Heart left ventricle (tissue), 16 donors: ENCODE data around the gene PMEL. TPM values are rescaled to one million over a fixed set of nuclear protein-coding genes. Genes with fewer than 3 reads are reported as not detected.

Source experiments
- ATAC-seq, 4 donors: fragments of 200-7000 bp; cut with Tn5 transposase; one replicate each; pipeline ENCODE4 v1.9.1; 2020 to 2022; ENCODE audit warnings: moderate library complexity in 4 of 4, mild to moderate bottlenecking in 3 of 4, moderate number of reproducible peaks in 1 of 4
- DNase-seq, 5 donors: peaks; one replicate each; pipeline ENCODE4 v3.0.0-alpha.2; 2020
- H3K27ac ChIP-seq, 12 donors: fragments of 200-600 bp; sonication (generic) in 4 of 12; one replicate each; pipeline versions ENCODE4 v1.5.0 to v1.8.0; 2016 to 2022; ENCODE audit warnings: mild to moderate bottlenecking in 2 of 12
- H3K27me3 ChIP-seq, 9 donors: fragments of 200-600 bp; sonication (generic) in 2 of 9; one replicate each; pipeline versions ENCODE4 v1.5.1 to v1.8.0; 2016 to 2022; ENCODE audit warnings: mild to moderate bottlenecking in 3 of 9
- H3K36me3 ChIP-seq, 9 donors: fragments of 200-600 bp; sonication (generic) in 2 of 9; one replicate each; pipeline versions ENCODE4 v1.5.0 to v1.8.0; 2018 to 2022; ENCODE audit warnings: mild to moderate bottlenecking in 2 of 9
- H3K4me1 ChIP-seq, 12 donors: fragments of 200-600 bp; sonication (generic) in 4 of 12; one replicate each; pipeline versions ENCODE4 v1.5.0 to v1.8.0; 2016 to 2022; ENCODE audit warnings: mild to moderate bottlenecking in 3 of 12
- H3K4me3 ChIP-seq, 12 donors: fragments of 200-600 bp; sonication (generic) in 4 of 12; one replicate each; pipeline versions ENCODE4 v1.5.0 to v1.8.0; 2017 to 2022; ENCODE audit warnings: mild to moderate bottlenecking in 9 of 12, moderate library complexity in 4 of 12
- H3K9me3 ChIP-seq, 12 donors: fragments of 200-600 bp; sonication (generic) in 4 of 12; one replicate each; pipeline versions ENCODE4 v1.5.0 to v1.8.0; 2016 to 2022; ENCODE audit warnings: mild to moderate bottlenecking in 1 of 12
- CTCF ChIP-seq, 12 donors: fragments of 200-600 bp; sonication (generic) in 4 of 12; IDR thresholded peaks; one replicate each; pipeline versions ENCODE4 v1.5.0 to v1.8.0; 2018 to 2022; ENCODE audit warnings: antibody characterized with exemption in 12 of 12, mild to moderate bottlenecking in 5 of 12
- POLR2A ChIP-seq, 2 donors: fragments of 450-650 bp; IDR thresholded peaks; one replicate each; pipeline ENCODE4 v1.6.1; 2017; ENCODE audit warnings: antibody characterized with exemption in 2 of 2, mild to moderate bottlenecking in 2 of 2, moderate library complexity in 2 of 2
- WGBS, 4 donors: extraction: QIAGEN DNeasy Blood & Tissue Kit in 2 of 4; methylation state at CpG; one replicate each; pipeline versions ENCODE4 v1.1.5 to v1.1.7; 2013 to 2018; 5-methylcytosine and 5-hydroxymethylcytosine counted together
- intact Hi-C, 10 donors: fragments of 100-400 bp; cut with DNase I; formaldehyde crosslinking; loops; one replicate each; pipeline versions ENCODE4 v1.11.1 to v1.14.2; 2022
- polyA plus RNA-seq, 2 donors: library from polyadenylated mRNA; stranded (reverse); fragments of 200-250 nt; gene quantifications; one replicate each; pipeline ENCODE4 v1.2.3, GENCODE V29; 2013
- total RNA-seq, 9 donors: library from RNA; depleted of rRNA in 2 of 9; stranded (reverse); fragments of >200 nt in 2 of 9; fragmentation: NEBNext Ultra II Directional in 3 of 9; extraction: Animal tissue kit (Norgen Biotek cat#: 25700) in 3 of 9; gene quantifications; one replicate each; pipeline versions ENCODE4 v1.1.0 to v1.2.4, GENCODE V29; 2016 to 2023
- donor health status: ischemic (EF 13 %, LVEDD 7.1; RV severe dilation, severe dysfunction).
- donor health status: healthy with polysubstance abuse.
- donor health status: DM: no; HTN: yes; CAD: no.
- donor health status: DM: no; HTN: no; CAD: no.
- donor health status: ischemic (EF 25% LVEDD 6.9; RV normal size, moderate dysfunction).
- donor health status: ischemic (EF 25% LVEDD 5.7; RV mildly dilated, moderate dysfunction).
- donor health status: healthy.
- donor health status: DM: yes; HTN: yes; CAD: no.
- donor health status: ischemic (EF 35%, LVEDD 5.7; RV mildly dilated, moderate dysfunction).
- donor health status: nonischemic (EF 11% LVEDD 7.7; RV severe dilation, severe dysfunction).
- donor health status: DM: yes; HTN: yes; CAD: no.
- donor health status: PGD.
- donor health status: ischemic (EF 29% LVEDD 5.4; RV normal size, mild dysfunction).
- donor health status: nonischemic (EF 23%, LVEDD 6.1; RV moderate dilation, normal function).

Gene PMEL
- total and polyA plus RNA-seq, 11 donors: 0.23 to 1.3 (median 0.60) TPM; not detected in 1

- Histone ChIP-seq H3K4me1 (peaks cover 0 to 20% (median 8%) of the 10 kb centered on the region in 12 donors), H3K4me3 (no peak overlapping the region), H3K27me3 (no peaks in the 10 kb centered on the region), H3K36me3 (peaks cover 0 to 59% (median 2%) of the 10 kb centered on the region in 9 donors), H3K9me3 (no peaks in the 10 kb centered on the region), H3K27ac (no peak overlapping the region)
- no peak for TF ChIP-seq POLR2A (IDR thresholded peaks at IDR 0.05)
- TF ChIP-seq CTCF (IDR thresholded peaks at IDR 0.05): no peak
- DNase-seq (no peak), ATAC-seq (no peak)
- intact Hi-C loops: loop anchor here in 3 of 10 donors (5.0 kb wide), 3 partner anchors 107 to 202 kb away; partner anchors contain the start of genes ORMDL2 (in 1 of the 3) and SARNP (in 1 of the 3)
- WGBS, 4 donors: 89 to 97% (median 95%) methylated on average over 8 of the region's 8 CpGs
Measured at GRCh38 chr12:55938826-55939501, 26.9 kb downstream of the PMEL start.

GRCh38 chr12:55937981-55938380 is 27.9 kb downstream of the PMEL start:
- Histone ChIP-seq H3K36me3 (peaks cover 0 to 49% (median 0%) of the 10 kb centered on the region in 9 donors), H3K4me1 (peaks cover 0 to 30% (median 8%) of the 10 kb centered on the region in 12 donors), H3K27me3 (no peaks in the 10 kb centered on the region), H3K27ac (no peak overlapping the region), H3K4me3 (no peak overlapping the region), H3K9me3 (no peaks in the 10 kb centered on the region)
- intact Hi-C loops: loop anchor here in 3 of 10 donors (5.0 kb wide), 3 partner anchors 106 to 201 kb away; partner anchors contain the start of genes ORMDL2 (in 1 of the 3) and SARNP (in 1 of the 3)
- TF ChIP-seq POLR2A (IDR thresholded peaks at IDR 0.05) (no peak), CTCF (IDR thresholded peaks at IDR 0.05) (no peak)
- no peak for DNase-seq
- 82 to 94% (median 83%) methylated on average over 2 of the region's 2 CpGs for WGBS, 4 donors
- no peak for ATAC-seq

- peak overlapping the region in 10 of 12 donors; percentile 10 to 46 (median 31) for H3K4me3 ChIP-seq
- WGBS, 4 donors: 34 to 57% (median 49%) methylated on average over 24 to 26 of the region's 26 CpGs
- ATAC-seq (peak in 2 of 4 donors; percentile 38 to 47), DNase-seq (peak in 4 of 5 donors; percentile 49 to 65 (median 58))
- peak overlapping the region in 9 of 12 donors; percentile 27 to 73 (median 60) for H3K27ac ChIP-seq
- peaks cover 0 to 27% (median 0%) of the 10 kb centered on the region in 9 donors for H3K36me3 ChIP-seq
- TF ChIP-seq POLR2A (IDR thresholded peaks at IDR 0.05): no peak
- peak in 2 of 12 donors; percentile 11 to 29 for TF ChIP-seq CTCF (IDR thresholded peaks at IDR 0.05)
- no peaks in the 10 kb centered on the region for H3K27me3 ChIP-seq
- H3K4me1 ChIP-seq: peaks cover 0 to 42% (median 18%) of the 10 kb centered on the region in 12 donors
- intact Hi-C loops: loop anchor here in 3 of 10 donors (5.0 kb wide), 3 partner anchors 103 to 198 kb away; partner anchors contain the start of genes ORMDL2 (in 1 of the 3) and SARNP (in 1 of the 3)
- H3K9me3 ChIP-seq: no peaks in the 10 kb centered on the region
Measured at GRCh38 chr12:55935738-55936151, 30.1 kb downstream of the PMEL start.

GRCh38 chr12:55934773-55935172 is 31.1 kb downstream of the PMEL start:
- peak overlapping the region in 1 of 12 donors; percentile 7 for H3K27ac ChIP-seq
- H3K4me3 ChIP-seq: no peak overlapping the region
- peaks cover 0 to 23% (median 0%) of the 10 kb centered on the region in 9 donors for H3K36me3 ChIP-seq
- no peaks in the 10 kb centered on the region for H3K9me3 ChIP-seq
- peaks cover 0 to 44% (median 21%) of the 10 kb centered on the region in 12 donors for H3K4me1 ChIP-seq
- H3K27me3 ChIP-seq: no peaks in the 10 kb centered on the region
- 94 to 100% (median 100%) methylated on average over 1 of the region's 1 CpG for WGBS, 4 donors
- intact Hi-C loops: loop anchor here in 6 of 10 donors (5.0 kb wide), 5 partner anchors 33 to 197 kb away; partner anchors contain the start of genes CDK2 (in 2 of the 6), PMEL (in 2 of the 6), ORMDL2 (in 1 of the 6) and RAB5B (in 1 of the 6)
- DNase-seq (no peak), ATAC-seq (no peak)
- TF ChIP-seq CTCF (IDR thresholded peaks at IDR 0.05): no peak
- TF ChIP-seq POLR2A (IDR thresholded peaks at IDR 0.05): no peak
